Measurements from ENCODE around the gene ARID1B. TPM values are rescaled to one million over a fixed set of nuclear protein-coding genes. Genes with fewer than 3 reads are reported as not detected.
A peak's percentile ranks its signal among the peaks of the same experiment; 100 is the strongest.

ARID1B gene
- total and polyA plus RNA-seq, 9 of the 15 experiments (the other 6 are each of a cell fraction or from before 2014, with no cell fraction given): 12.5 to 50.5 (median 25.8) TPM

GRCh38 chr6:157020881-157021343, 243.7 kb downstream of the ARID1B start:
- H3K4me2 ChIP-seq (ENCODE audit: insufficient read depth, low read length): peak overlapping the region; percentile 89
- CTCF ChIA-PET (ENCODE audit: low intra/inter-chr PET ratio): no interaction called here
- TSS peak; percentile 87 for BruUV-seq (replicated peaks)
- peaks cover 5% of the 10 kb centered on the region for H3K9me1 ChIP-seq (ENCODE audit: control insufficient read depth, insufficient read depth, low read length)
- H3K79me2 ChIP-seq (ENCODE audit: control insufficient read depth, insufficient read depth, low read length): peaks cover 81% of the 10 kb centered on the region
- peak overlapping the region; percentile 74 for H3K4me3 ChIP-seq
- H4K20me1 ChIP-seq (replicated peaks; ENCODE audit: control insufficient read depth, insufficient read depth, low read length): peaks cover 4% of the 10 kb centered on the region; the same call in 1 of the 2 replicates
- FAIRE-seq (no peak), ATAC-seq (peak; percentile 61), DNase-seq (ENCODE audit: extremely low read depth in 1 of 4, low spot score in 3 of 4) (peak in 2 of 4 experiments; percentile 77 to 78)
- H3K27me3 ChIP-seq (ENCODE audit: control insufficient read depth in 2 of 2, insufficient read depth in 2 of 2, low read length in 2 of 2): no peaks in the 10 kb centered on the region
- H3K27ac ChIP-seq (ENCODE audit: extremely low read depth, low read depth, low read length): peak overlapping the region; percentile 98
- H3K36me3 ChIP-seq (ENCODE audit: control insufficient read depth, insufficient read depth, low read length): no peaks in the 10 kb centered on the region
- in situ Hi-C loops (cut with MboI) (no loop called here), intact Hi-C loops (cut with micrococcal nuclease) (loop anchor here (1.0 to 10.0 kb wide), 4 partner anchors 144 to 459 kb away; no protein-coding TSS in a partner anchor)
- POLR2A ChIA-PET: interaction anchor here (0.6 to 2.9 kb wide), 13 partner anchors 10 to 1681 kb away, joined by 3 to 13 read pairs (median 4); no protein-coding TSS in a partner anchor
- WGBS (ENCODE audit: insufficient coverage, low coverage, missing lambda C conversion rate): under 1% methylated on average over 31 of the region's 40 CpGs
- H3K9me3 ChIP-seq (replicated peaks; ENCODE audit: control insufficient read depth, insufficient read depth, low read depth, low read length): peaks cover 5% of the 10 kb centered on the region; the same call in 1 of the 2 replicates
- H3K9ac ChIP-seq (ENCODE audit: insufficient read depth in 1 of 2, low read depth in 2 of 2, low read length in 2 of 2): peak overlapping the region; percentile 93 to 98
- peaks cover 19 to 25% of the 10 kb centered on the region in 2 experiments for H3K4me1 ChIP-seq (replicated peaks in 1 of 2; ENCODE audit: control insufficient read depth in 2 of 2, insufficient read depth in 2 of 2, low read length in 2 of 2)
- peak overlapping the region; percentile 96 for H2AFZ ChIP-seq (ENCODE audit: low read depth, low read length)
- 0 out of 2 replicates have a peak, but pooled peaks have one; percentile 43 for TF ChIP-seq NFRKB (IDR thresholded peaks at IDR 0.05; ENCODE audit: low read depth)
- TF ChIP-seq ZBTB17 (CRISPR knock-in tag; IDR thresholded peaks at IDR 0.05): peak; percentile 20; the same call in 1 of the 2 replicates
- no peak for TF ChIP-seq KAT8 (IDR thresholded peaks at IDR 0.05; ENCODE audit: low read depth)
- TF ChIP-seq, protein P1, sequence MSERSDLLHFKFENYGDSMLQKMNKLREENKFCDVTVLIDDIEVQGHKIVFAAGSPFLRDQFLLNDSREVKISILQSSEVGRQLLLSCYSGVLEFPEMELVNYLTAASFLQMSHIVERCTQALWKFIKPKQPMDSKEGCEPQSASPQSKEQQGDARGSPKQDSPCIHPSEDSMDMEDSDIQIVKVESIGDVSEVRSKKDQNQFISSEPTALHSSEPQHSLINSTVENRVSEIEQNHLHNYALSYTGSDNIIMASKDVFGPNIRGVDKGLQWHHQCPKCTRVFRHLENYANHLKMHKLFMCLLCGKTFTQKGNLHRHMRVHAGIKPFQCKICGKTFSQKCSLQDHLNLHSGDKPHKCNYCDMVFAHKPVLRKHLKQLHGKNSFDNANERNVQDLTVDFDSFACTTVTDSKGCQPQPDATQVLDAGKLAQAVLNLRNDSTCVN (CRISPR knock-in tag; IDR thresholded peaks at IDR 0.05): no peak; the same call in 1 of the 2 replicates
- TF ChIP-seq ZSCAN29 (IDR thresholded peaks at IDR 0.05): peak; percentile 17; the same call in 1 of the 2 replicates
- TF ChIP-seq, protein P2, sequence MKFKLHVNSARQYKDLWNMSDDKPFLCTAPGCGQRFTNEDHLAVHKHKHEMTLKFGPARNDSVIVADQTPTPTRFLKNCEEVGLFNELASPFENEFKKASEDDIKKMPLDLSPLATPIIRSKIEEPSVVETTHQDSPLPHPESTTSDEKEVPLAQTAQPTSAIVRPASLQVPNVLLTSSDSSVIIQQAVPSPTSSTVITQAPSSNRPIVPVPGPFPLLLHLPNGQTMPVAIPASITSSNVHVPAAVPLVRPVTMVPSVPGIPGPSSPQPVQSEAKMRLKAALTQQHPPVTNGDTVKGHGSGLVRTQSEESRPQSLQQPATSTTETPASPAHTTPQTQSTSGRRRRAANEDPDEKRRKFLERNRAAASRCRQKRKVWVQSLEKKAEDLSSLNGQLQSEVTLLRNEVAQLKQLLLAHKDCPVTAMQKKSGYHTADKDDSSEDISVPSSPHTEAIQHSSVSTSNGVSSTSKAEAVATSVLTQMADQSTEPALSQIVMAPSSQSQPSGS (CRISPR knock-in tag; IDR thresholded peaks at IDR 0.05): no peak
- no peak for TF ChIP-seq NR2C2 (CRISPR knock-in tag; IDR thresholded peaks at IDR 0.05)
- TF ChIP-seq NR2C2 (tag; IDR thresholded peaks at IDR 0.05): peak; percentile 85
- no peak for TF ChIP-seq ETS1 (conservative IDR thresholded peaks at IDR 0.05; ENCODE audit: control insufficient read depth, low read depth, low read length)
- TF ChIP-seq U2AF1 (optimal IDR thresholded peaks at IDR 0.05; ENCODE audit: low read depth, low read length): no peak
- no peak for TF ChIP-seq ZNF507 (tag; conservative IDR thresholded peaks at IDR 0.05)
- no peak for TF ChIP-seq PKNOX1 (IDR thresholded peaks at IDR 0.05)
- TF ChIP-seq OTX1 (CRISPR knock-in tag; IDR thresholded peaks at IDR 0.05): no peak
- TF ChIP-seq HNRNPLL (IDR thresholded peaks at IDR 0.05; ENCODE audit: low read depth, low read length, poor library complexity, severe bottlenecking): no peak
- no peak for TF ChIP-seq SUPT5H (IDR thresholded peaks at IDR 0.05)
- no peak for TF ChIP-seq SMARCC2 (IDR thresholded peaks at IDR 0.05; ENCODE audit: low read depth)
- TF ChIP-seq ZKSCAN1 (IDR thresholded peaks at IDR 0.05; ENCODE audit: low read depth, low read length): no peak
- TF ChIP-seq CREB3L1 (IDR thresholded peaks at IDR 0.05; ENCODE audit: borderline replicate concordance, low read depth): no peak
